HG03097 (cell line): ENCODE measurements around the gene CDC26.
A peak's percentile ranks its signal among the peaks of the same experiment; 100 is the strongest.
"Not testable (repeated sequence)": the region's sequence is repeated elsewhere in the genome, so short reads cannot be mapped to it uniquely, and the experiment has no call there.

Experiments
- ATAC-seq: cut with Tn5 transposase; IDR thresholded peaks from one replicate; pipeline ENCODE4 v1.9.1; 2021; ENCODE audit not compliant: unreplicated experiment, low FRiP score

Gene CDC26

DNA sequence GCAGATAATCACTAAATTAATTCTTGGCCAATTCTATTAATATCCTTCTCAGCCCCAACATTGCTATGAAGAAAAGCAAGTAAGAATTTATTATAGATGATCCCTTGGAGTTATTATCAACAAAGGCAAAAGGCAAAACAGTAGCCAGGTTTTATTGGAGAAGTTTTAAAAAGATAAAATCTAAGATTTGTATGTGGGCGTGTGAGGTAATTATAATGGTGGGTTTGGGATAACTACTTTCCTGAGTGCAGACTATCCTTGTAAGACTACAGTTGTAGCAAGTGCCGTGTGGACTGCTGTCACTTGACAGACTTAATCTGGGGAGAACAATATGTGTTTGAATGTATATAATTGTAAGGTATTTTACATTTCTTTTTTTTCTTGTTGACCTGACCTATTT, 30.8 kb downstream of the CDC26 start:
- ATAC-seq: no peak

DNA sequence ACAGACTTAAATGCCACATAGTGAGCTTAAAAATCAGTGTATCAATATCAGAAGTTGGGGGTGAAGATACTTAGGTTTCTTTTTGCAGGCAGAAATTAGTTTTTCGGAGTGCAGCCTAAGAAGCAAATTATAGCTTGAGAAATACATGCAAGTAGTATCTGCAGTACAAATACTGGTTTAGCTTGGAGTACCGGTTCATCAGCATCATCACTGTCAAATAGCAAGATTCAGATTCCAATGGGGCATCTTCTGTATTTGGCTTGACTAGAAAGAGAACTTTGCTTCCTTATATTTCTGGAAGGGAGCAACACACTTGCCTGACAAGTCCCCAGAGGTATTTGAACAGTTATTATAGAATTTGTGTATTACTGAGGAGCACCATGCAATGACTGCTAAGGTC, 34.2 kb downstream of the CDC26 start:
- ATAC-seq: no peak

DNA sequence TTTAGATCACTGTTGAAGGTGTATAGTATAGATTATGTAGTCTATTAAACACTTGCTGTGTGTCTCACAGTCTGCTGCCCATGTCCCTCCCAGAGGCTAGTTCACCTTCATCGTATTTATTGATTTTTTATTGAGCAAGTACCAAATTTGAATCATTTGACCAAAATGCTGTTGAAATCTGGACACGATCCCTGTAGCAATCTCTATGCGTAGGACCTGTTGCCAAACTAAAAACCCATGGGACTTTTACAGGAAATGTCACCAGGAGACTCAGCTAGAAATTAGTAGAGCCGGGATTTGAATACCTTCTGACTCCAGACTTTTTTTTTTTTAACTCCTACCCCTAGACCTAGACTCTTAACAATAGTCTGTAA, 36.5 kb downstream of the CDC26 start:
- no peak for ATAC-seq

DNA sequence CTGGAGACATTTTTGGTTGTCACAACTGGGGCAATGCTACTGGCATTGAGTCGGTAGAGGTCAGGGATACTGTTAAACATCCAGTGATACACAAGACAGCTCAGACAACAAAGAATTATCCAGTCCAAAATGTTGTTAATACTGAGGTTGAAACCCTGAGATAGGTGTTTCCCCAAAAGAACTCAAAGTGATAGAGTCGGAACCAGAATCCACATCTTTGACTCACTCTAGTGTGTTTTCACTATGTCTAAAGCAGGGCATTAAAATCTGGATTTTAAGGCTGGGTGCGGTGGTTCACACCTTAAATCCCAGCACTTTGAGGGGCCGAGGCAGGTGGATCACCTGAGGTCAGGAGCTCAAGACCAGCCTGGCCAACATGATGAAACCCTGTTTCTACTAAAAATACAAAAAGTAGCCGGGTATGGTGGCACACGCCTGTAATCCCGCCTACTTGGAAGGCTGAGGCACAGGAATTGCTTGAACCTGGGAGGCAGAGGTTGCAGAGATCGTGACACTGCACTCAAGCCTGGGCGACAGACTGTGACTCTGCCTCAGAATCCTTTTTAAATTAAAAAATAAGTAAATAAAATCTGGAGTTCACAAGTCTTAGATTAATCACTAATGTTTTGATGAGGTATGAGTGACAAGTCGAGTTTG, 37.0 kb downstream of the CDC26 start:
- no peak for ATAC-seq

DNA sequence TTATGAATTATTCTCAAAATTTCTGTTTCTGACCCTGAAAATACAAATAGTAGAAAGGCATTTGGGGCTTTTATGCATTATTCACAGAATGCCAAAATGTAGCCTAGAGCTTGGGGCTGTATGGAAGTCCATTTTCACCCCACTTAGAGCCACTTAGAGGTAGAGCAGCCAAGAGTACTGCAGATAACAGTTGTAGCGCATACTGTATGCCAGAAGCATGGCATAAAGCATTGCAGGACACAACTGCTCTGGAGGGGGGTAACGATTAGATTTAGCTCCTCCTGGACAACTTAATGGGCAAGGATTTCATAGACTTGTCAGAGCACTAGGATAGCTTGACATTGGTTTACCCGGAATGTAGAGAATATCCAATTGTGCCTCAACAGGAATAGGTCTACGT, 38.3 kb downstream of the CDC26 start:
- ATAC-seq: no peak

DNA sequence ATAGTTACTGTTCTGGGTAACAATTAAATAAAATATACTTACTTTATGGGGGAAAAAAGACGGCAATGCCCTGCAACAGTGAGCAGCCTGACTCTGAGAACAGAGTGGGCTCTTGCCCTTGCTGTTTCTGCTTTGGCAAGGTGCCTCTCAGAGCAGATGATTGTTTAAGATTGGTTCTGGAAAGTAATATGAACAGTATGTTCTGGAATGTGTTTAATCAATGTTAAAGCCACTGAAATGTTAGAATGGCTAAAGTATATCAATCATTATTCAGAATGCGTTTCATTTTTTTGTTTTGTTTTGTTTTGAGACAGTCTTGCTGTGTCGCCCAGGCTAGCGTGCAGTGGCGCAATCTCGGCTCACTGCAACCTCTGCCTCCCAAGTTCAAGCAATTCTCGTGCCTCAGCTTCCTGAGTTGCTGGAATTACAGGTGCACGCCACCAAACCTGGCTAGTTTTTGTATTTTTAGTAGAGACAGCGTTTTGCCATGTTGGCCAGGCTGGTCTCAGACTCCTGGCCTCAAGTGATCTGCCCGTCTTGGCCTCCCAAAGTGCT, 39.6 kb downstream of the CDC26 start:
- not testable (repeated sequence) for ATAC-seq

DNA sequence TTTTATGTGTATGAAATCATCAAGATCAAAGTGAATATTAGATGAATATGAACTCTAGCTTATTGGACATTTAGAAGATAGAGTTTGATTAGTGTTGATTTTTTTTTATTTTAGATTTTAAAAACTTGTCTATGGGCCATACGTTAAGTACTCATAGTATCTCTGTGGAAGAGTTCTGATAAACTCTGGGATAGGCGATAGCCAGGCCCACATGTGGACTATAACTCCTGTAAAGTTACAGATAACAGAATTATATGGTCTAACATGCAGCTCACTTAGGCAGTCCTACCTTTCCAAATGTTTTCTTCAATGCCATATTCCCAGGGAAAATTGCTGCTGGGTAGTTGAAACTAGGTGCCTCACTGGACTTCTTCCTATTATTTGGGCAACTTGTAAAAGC, 43.7 kb downstream of the CDC26 start:
- ATAC-seq: no peak

DNA sequence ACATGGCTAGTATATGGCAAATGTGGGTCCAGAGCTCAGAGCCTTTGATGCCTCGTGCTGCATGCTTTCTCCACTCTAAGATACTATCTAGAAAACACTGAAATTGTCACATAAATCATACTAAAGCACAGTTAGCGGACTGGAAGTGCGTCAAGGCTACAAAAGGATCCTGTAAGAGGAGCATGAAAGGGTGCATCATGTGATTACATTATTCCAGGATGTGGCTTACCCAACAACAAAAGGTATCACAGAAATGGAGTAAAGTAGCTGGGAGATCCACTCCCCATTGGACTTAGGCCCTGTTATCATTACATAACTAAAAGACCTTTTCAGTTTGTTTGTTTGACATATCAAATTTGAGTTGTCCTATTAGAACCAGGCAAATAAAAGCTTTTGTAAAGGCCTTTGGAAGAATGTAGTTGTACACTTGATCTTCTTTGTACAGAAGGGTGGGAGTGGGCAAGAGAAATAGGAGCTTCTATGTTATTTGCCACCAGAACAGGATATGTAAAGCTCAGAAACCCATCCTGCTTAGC, 47.2 kb downstream of the CDC26 start:
- no peak for ATAC-seq

DNA sequence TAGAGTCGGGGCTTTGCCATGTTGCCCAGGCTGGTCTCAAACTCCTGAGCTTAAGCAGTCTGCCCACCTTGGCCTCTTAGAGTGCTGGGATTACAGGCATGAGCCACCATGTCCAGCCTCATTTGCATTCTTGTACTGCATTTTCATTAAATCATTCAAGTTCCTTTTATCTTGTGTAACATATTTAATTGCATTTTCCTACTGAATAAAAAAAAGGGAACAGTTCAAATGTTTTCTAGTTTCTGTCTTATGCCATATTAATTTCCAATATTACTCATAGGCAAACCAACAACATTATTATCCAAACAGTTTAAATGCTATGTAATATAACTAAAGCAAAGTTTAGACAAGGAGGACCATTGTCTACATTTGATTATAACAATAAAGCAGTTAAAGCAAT, 47.9 kb downstream of the CDC26 start:
- ATAC-seq: no peak

DNA sequence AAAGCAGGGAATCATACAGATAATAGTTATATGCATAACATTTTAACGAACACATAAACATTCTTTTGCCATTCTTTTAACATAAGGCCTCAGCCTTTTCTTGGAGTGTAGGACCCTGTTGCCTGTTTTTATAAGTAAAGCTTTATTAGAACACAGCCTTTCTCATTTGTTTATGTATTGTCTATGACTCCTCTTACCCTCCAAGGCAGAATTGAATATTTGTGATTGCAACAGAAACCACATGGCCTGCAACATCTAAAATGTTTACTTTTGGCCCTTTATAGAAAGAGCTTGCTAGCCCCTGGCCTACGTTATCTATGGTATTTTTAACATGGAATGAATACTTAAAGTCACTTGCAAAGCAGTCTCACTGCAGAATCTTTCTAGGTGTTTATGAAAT, 51.4 kb downstream of the CDC26 start:
- no peak for ATAC-seq

DNA sequence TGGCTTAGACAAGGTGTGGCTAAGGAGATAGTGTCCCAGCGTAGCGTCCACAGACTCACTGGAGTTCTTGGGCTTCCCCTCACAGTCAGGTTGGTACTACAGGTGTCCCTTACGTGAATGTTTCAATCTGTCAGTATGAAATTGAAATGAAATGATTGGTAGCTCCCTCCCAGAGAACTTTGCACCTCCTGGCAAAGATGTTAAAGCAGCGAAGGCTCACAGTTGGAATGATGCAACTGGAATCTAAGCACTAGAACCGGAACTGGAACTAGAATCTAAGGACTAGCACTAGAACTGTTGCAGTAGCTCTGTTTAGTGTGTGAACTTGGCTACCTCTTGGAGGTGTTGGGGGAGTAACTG, 52.9 kb downstream of the CDC26 start:
- no peak for ATAC-seq

DNA sequence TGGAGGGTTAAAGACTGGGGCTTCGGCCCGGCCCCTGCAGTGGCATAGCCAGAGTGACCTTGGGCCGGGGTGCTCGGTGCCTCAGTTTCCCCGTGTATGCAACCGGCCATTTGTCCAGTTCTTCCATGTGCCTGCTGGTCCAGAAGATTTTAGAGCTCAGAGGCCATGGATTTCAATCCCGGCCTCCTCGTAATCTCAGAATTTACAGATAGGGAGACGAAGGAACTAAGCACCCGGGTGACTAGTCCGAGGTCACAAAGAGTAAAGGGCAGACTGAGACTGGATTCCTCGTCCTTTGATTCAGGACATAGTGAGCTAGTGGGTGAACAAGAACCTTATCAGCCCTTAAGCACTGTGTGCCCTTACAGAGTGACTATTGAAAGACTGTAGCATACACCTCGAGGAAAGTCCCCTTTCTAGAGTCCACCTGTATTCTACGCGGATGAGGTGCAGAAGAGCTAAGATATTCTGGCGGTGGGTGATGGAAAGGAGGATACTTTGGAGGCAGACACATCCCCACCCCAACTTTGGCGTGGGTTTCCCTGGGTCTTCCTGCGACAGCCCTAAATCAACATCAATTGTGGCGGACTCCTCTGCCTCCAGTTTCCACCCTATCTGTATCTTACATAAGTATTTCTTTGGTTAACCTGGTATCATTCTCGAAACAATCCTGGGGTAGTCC, 53.4 kb downstream of the CDC26 start:
- no peak for ATAC-seq

DNA sequence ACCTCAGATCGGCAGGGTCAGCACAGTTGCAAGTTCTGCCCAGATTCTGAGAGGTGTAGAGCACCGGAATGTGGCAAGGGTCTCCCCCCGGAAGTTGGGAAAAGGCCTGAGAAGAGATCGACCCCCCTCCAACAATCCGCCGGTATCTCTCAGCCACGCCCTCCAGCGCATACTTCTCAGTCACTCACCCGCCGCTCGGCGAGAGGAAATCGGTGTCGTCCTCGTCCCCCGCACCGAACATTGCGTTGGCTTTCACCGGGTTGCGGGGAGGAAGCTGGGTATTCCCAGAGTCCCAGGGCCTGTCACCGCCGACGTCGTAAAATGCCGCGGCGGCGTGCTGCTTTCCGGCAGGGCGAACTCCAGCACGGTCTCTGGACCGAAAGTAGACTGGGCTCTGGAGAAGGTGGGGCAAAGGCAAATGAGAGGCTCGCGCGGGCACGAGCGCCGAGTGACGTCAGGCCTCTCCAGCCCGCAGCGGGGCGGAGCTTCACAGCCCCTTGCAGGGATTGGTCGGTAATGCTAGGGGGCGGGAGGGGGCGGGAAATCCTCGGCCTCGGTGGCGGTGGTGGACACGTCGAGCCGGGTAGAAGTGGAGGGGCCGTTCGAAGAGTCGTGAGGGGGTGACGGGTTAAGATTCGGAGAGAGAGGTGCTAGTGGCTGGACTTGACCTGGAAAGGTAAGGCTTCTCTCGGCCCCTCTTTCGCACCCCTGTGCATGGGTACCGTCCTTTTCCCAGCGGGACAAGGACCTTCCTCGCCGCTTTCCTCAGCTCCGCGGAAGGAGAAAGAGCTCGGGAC, 54.2 kb downstream of the CDC26 start, which contains the start of the genes FKBP15 and SLC31A1:
FKBP15 (minus strand) TSS at position 275 of the 797 bp plus-strand sequence; CDS start at position 241, 34 bp downstream.
SLC31A1 (plus strand) TSS at position 542 of the 797 bp plus-strand sequence. CDS start 34,605 bp downstream, outside the sequence.
- ATAC-seq: peak; percentile 82

DNA sequence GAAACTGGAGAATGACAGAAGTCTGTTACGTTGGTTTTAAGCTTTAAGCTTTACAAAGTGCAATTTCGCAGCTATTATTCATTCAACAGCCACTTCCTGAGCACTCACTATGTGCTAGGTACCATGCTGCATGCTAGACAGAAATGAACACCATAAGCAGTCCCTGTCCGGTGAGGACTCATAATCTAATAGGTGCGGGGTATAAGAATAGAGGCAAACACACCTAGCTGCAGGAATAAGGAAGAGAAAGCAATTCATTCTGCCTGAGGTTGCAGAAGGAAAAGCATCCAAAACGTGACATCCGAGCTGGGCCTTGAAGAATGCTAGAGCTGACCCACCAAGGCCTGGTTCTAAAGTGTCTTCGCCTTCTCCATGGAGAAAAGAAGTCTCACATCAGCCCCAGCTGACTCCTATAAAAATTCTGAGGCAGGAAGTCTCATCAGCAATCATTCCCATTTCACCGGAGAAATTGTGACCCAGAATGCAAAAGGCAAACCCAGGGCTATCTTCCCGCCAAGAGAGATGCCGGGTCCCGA, 54.8 kb downstream of the CDC26 start:
- no peak for ATAC-seq

DNA sequence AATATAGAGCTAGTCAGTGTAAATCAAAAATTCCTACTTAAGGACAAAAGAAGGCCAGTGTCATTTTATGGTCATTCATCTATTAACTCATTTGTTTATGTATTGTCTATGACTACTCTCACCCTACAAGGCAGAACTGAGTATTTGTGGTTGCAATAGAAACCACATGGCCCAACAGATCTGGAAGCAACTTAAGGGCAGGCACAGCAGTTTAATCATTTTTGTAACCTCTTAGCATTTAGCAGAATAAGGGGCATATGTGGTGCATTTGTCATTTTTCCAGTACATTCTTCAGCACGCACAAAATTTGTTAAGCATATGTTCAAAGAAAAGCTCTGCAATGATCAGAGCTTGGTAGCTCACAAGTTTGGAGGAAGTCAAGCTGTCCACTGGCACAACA, 55.4 kb downstream of the CDC26 start:
- ATAC-seq: peak; percentile 43

DNA sequence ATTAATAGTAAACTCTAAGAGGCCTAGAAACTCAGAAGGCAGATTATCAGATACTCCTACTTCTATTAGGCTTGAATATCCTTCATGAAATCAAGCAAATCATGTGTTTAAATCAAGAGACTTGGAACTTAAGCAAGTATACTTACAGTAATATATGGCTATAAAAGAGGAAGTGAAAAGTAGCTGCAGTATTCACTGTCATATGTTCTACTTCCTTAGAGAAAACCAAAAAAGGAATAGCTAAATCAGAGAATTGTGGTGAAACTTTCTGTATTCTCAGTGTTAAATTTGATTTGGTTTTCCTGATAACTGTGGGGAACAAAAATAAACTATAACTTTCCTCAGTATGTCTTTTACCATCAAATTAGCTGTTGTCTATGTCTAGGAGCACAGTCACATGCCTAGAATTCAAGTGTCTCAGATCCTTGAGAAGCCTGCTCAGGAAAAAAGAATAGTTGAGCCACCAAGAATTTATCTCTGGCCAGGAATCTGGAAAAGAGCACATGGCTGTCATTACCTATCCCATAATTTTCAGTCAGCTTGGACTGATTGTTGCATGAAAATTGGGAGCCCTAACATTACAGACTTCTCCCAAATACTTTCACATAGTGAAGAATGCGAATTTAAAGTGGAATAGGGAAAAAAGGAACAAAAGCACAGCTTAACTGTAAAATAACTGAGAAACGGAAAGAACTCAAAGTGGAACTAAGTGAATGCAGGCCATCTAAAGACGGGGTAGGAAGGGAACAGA, 56.0 kb downstream of the CDC26 start:
- ATAC-seq: no peak
